ENCODE data around the gene ADPRHL1.

Gene ADPRHL1

GRCh38 chr13:113483081-113483480 lies 29.8 kb upstream of the ADPRHL1 start:
- no peak for DNase-seq (ENCODE audit: low spot score)
- TF ChIP-seq CTCF (conservative IDR thresholded peaks at IDR 0.05; ENCODE audit: low read depth) = no peak
- no peak overlapping the region for H3K27ac ChIP-seq
- ChIA-PET POLR2A (ENCODE audit: low non-redundant PET) (no interaction called here), CTCF (no interaction called here)

- ChIA-PET CTCF (no interaction called here), POLR2A (ENCODE audit: low non-redundant PET) (interaction anchor here (0.8 kb wide), 1 partner anchor 10 kb away, joined by 4 read pairs; no protein-coding TSS in a partner anchor)
- no peak for TF ChIP-seq CTCF (conservative IDR thresholded peaks at IDR 0.05; ENCODE audit: low read depth)
- DNase-seq (ENCODE audit: low spot score) = no peak
- H3K27ac ChIP-seq = no peak overlapping the region
Measured at GRCh38 chr13:113479179-113479578, 25.9 kb upstream of the ADPRHL1 start.

- ChIA-PET POLR2A (ENCODE audit: low non-redundant PET) (interaction anchor here (1.1 kb wide), 1 partner anchor 13 kb away, joined by 3 read pairs; the partner anchor contains the start of gene DCUN1D2), CTCF (no interaction called here)
- DNase-seq (ENCODE audit: low spot score) = no peak
- H3K27ac ChIP-seq = no peak overlapping the region
- TF ChIP-seq CTCF (conservative IDR thresholded peaks at IDR 0.05; ENCODE audit: low read depth) = no peak
Measured at GRCh38 chr13:113477724-113478123, 24.4 kb upstream of the ADPRHL1 start.

GRCh38 chr13:113476811-113477210 lies 23.5 kb upstream of the ADPRHL1 start:
- CTCF ChIA-PET = no interaction called here
- POLR2A ChIA-PET (ENCODE audit: low non-redundant PET) = interaction anchor here (1.1 kb wide), 1 partner anchor 14 kb away, joined by 3 read pairs; the partner anchor contains the start of gene DCUN1D2
- no peak for DNase-seq (ENCODE audit: low spot score)
- no peak overlapping the region for H3K27ac ChIP-seq
- TF ChIP-seq CTCF (conservative IDR thresholded peaks at IDR 0.05; ENCODE audit: low read depth) = no peak

- CTCF ChIA-PET = no interaction called here
- TF ChIP-seq CTCF (conservative IDR thresholded peaks at IDR 0.05; ENCODE audit: low read depth) = no peak
- H3K27ac ChIP-seq = 0 out of 2 replicates have a peak overlapping the region, but pooled peaks have one; percentile 0
- POLR2A ChIA-PET (ENCODE audit: low non-redundant PET) = no interaction called here
- DNase-seq (ENCODE audit: low spot score) = no peak
Measured at GRCh38 chr13:113475911-113476310, 22.6 kb upstream of the ADPRHL1 start.

GRCh38 chr13:113475280-113475679 lies 22.0 kb upstream of the ADPRHL1 start:
- 0 out of 2 replicates have a peak overlapping the region, but pooled peaks have one; percentile 0 for H3K27ac ChIP-seq
- DNase-seq (ENCODE audit: low spot score) = no peak
- CTCF ChIA-PET = no interaction called here
- no peak for TF ChIP-seq CTCF (conservative IDR thresholded peaks at IDR 0.05; ENCODE audit: low read depth)
- POLR2A ChIA-PET (ENCODE audit: low non-redundant PET) = no interaction called here

- no peak for TF ChIP-seq CTCF (conservative IDR thresholded peaks at IDR 0.05; ENCODE audit: low read depth)
- ChIA-PET POLR2A (ENCODE audit: low non-redundant PET) (no interaction called here), CTCF (no interaction called here)
- peak overlapping the region; percentile 44 for H3K27ac ChIP-seq
- DNase-seq (ENCODE audit: low spot score) = peak; percentile 25
Measured at GRCh38 chr13:113474179-113474578, 20.9 kb upstream of the ADPRHL1 start.

Measured in RWPE1 (cell line).